GM21360 (cell line): ENCODE results near the gene CLECL1.
"Not testable (repeated sequence)": the region's sequence is repeated elsewhere in the genome, so short reads cannot be mapped to it uniquely, and the experiment has no call there.

ENCODE experiments used
- ATAC-seq: cut with Tn5 transposase; IDR thresholded peaks from one replicate; pipeline ENCODE4 v1.9.1; 2021; ENCODE audit warnings: mild to moderate bottlenecking, moderate library complexity; ENCODE audit not compliant: unreplicated experiment

The CLECL1 gene

GRCh38 chr12:9752145-9752933, 19.4 kb upstream of the CLECL1 start:
- ATAC-seq, result no peak

- ATAC-seq, result no peak
These were observed 18.6 kb upstream of the CLECL1 start for GRCh38 chr12:9751204-9752144.

- ATAC-seq, result no peak
These were observed 17.6 kb upstream of the CLECL1 start for GRCh38 chr12:9750276-9751203.

GRCh38 chr12:9749640-9750039, 16.7 kb upstream of the CLECL1 start:
- no peak for ATAC-seq

- ATAC-seq, result no peak
These were observed 12.3 kb upstream of the CLECL1 start for GRCh38 chr12:9745199-9745598.

GRCh38 chr12:9742661-9743060, 9.8 kb upstream of the CLECL1 start:
- ATAC-seq, result no peak

- peak; percentile 90 for ATAC-seq
These were observed 8.8 kb upstream of the CLECL1 start for GRCh38 chr12:9741726-9742125.

GRCh38 chr12:9740106-9740750, 7.3 kb upstream of the CLECL1 start:
- no peak for ATAC-seq

GRCh38 chr12:9739404-9740105, 6.7 kb upstream of the CLECL1 start:
- ATAC-seq, result not testable (repeated sequence)

- ATAC-seq, result not testable (repeated sequence)
These were observed 6.0 kb upstream of the CLECL1 start for GRCh38 chr12:9738905-9739304.

GRCh38 chr12:9736936-9737705, 4.2 kb upstream of the CLECL1 start:
- no peak for ATAC-seq

GRCh38 chr12:9735601-9736000, 2.7 kb upstream of the CLECL1 start:
- no peak for ATAC-seq

- peak; percentile 39 for ATAC-seq
These were observed 1.1 kb downstream of the CLECL1 start for GRCh38 chr12:9731797-9732196.

- ATAC-seq, result no peak
These were observed 1.5 kb downstream of the CLECL1 start for GRCh38 chr12:9731393-9731792.

- no peak for ATAC-seq
These were observed 2.3 kb downstream of the CLECL1 start for GRCh38 chr12:9730591-9730990.

GRCh38 chr12:9730011-9730410, 2.9 kb downstream of the CLECL1 start:
- no peak for ATAC-seq

- ATAC-seq, result no peak
These were observed 3.8 kb downstream of the CLECL1 start for GRCh38 chr12:9729082-9729481.

GRCh38 chr12:9727813-9728212, 5.1 kb downstream of the CLECL1 start:
- ATAC-seq, result no peak
